ENCODE results near the gene ACTN3. TPM values are rescaled to one million over a fixed set of nuclear protein-coding genes. Genes with fewer than 3 reads are reported as not detected.

The ACTN3 gene
- total and polyA plus RNA-seq, 11 donors, result 0.01 to 0.04 TPM; not detected in 9

DNA sequence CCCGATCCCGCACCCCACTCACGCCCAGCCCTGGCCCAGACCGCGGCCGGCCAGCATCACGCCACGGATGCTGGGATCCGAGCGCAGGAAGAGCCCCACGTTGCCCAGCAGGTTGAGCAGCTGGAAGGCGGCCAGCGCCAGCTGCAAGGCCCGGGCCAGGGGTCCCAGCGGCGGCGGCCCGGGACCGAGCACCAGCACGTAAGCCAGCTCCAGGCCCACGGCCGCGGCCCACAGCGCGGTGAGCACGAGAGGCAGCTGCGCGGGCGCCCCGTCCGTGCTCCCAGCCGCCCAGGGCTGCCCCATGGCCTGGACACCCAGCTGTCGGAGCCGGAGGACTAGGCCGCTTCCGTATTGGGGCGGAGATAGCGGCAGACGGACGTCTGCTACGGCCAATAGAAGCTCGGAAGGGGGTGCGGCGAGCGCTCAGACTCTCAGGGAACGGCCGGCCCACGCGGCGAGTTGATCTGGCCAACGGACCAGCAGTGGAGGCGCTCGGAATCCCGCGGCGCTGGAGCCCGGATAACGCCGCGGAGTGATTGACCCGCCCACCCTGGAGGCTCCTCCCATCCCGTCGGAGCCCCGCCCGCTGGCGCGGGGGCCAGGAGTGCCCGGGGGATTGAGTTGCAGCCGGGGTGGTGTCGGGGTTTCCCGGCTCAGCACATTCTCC, 869 bp upstream of the ACTN3 start, which contains the start of gene ZDHHC24:
TSS of gene ZDHHC24 (minus strand) at position 348 of the 667 bp plus-strand sequence. CDS start at position 303, 45 bp downstream.
- H3K36me3 ChIP-seq, result peaks cover 0 to 21% (median 16%) of the 10 kb centered on the region in 9 donors
- H3K27ac ChIP-seq, result peak within 1 kb of the TSS in 9 of 12 donors; percentile 61 to 85 (median 71)
- TF ChIP-seq POLR2A (IDR thresholded peaks at IDR 0.05), result peak in 1 of 2 donors; percentile 78
- TF ChIP-seq, protein P1, sequence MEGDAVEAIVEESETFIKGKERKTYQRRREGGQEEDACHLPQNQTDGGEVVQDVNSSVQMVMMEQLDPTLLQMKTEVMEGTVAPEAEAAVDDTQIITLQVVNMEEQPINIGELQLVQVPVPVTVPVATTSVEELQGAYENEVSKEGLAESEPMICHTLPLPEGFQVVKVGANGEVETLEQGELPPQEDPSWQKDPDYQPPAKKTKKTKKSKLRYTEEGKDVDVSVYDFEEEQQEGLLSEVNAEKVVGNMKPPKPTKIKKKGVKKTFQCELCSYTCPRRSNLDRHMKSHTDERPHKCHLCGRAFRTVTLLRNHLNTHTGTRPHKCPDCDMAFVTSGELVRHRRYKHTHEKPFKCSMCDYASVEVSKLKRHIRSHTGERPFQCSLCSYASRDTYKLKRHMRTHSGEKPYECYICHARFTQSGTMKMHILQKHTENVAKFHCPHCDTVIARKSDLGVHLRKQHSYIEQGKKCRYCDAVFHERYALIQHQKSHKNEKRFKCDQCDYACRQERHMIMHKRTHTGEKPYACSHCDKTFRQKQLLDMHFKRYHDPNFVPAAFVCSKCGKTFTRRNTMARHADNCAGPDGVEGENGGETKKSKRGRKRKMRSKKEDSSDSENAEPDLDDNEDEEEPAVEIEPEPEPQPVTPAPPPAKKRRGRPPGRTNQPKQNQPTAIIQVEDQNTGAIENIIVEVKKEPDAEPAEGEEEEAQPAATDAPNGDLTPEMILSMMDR (IDR thresholded peaks at IDR 0.05), result peak in 1 of 12 donors; percentile 9
- H3K4me3 ChIP-seq, result peak within 1 kb of the TSS; percentile 67 to 98 (median 83)
- intact Hi-C loops (cut with DNase I), result no loop called here
- peaks cover 2 to 40% (median 22%) of the 10 kb centered on the region in 12 donors for H3K4me1 ChIP-seq
- H3K9me3 ChIP-seq, result no peaks in the 10 kb centered on the region
- 0 to 1% (median 1%) methylated on average over 27 to 71 of the region's 71 CpGs for WGBS, 4 donors
- H3K27me3 ChIP-seq, result no peaks in the 10 kb centered on the region
- DNase-seq (peak; percentile 97 to 99 (median 98)), ATAC-seq (peak; percentile 95 to 99 (median 98))

DNA sequence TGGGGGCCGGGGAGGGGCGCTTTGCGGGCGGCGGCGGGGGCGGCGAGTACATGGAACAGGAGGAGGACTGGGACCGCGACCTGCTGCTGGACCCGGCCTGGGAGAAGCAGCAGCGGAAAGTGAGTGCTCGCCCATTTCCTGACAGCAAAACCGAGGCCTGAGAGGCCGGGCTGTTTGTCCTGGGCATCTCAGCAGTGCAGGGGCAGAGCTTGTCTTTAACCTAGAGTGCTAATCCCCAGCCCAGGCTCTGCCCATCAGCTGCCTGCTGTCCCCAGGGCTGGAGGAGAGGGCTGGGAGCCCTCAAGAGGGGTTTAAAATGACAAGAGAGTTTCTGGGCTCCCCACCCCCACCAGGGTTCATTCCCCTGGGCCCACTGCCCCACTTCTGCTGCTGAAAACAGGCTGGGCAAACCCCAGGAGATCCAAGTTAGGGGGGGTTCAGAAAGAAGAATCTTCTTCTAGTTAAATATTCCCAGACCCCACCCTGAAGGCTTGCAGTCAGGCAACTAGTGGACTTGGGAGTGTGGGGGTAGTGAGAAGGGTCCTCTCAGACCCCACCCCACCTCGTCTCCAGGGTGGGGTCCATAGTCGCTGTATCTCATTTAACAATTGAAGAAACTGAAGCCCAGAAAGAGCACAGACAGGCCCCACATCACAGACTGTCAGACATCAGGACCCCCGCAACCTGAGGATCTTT, 411 bp downstream of the ACTN3 start:
- Histone ChIP-seq H3K36me3 (peaks cover 0 to 11% (median 3%) of the 10 kb centered on the region in 9 donors), H3K4me3 (peak overlapping the region in 8 of 12 donors; percentile 67 to 98 (median 84))
- ATAC-seq, result no peak

DNA sequence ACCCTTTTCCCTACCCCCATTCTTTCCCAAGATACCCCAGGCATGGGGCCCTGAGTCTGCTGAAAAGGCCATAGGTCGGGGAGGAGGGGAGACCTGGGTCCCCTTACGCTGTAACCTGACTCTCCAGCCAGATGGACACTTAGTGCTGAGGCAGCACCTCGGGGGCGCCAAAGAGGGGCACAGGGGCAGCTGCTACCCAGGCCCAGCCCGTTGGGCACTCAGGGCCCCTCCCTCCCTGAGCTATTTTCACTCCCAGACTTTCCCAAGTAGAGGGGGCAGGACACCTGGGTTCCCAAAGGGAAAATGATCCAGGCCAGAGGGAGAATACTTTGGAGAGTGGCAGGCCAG, 933 bp downstream of the ACTN3 start:
- WGBS, 4 donors, result 37 to 56% (median 47%) methylated on average over 3 to 5 of the region's 5 CpGs
- no peak for TF ChIP-seq POLR2A (IDR thresholded peaks at IDR 0.05)
- TF ChIP-seq, protein P1 (IDR thresholded peaks at IDR 0.05), result no peak
- H3K36me3 ChIP-seq, result peaks cover 0 to 6% (median 0%) of the 10 kb centered on the region in 9 donors
- intact Hi-C loops (cut with DNase I), result no loop called here
- H3K4me3 ChIP-seq, result no peak overlapping the region
- DNase-seq, result no peak
- H3K27ac ChIP-seq, result peak overlapping the region in 1 of 12 donors; percentile 85
- H3K9me3 ChIP-seq, result no peaks in the 10 kb centered on the region
- ATAC-seq, result no peak
- H3K4me1 ChIP-seq, result peaks cover 2 to 37% (median 22%) of the 10 kb centered on the region in 12 donors
- no peaks in the 10 kb centered on the region for H3K27me3 ChIP-seq

More for the DNA sequence above, 411 bp downstream of the ACTN3 start:
- H3K4me1 ChIP-seq, result peaks cover 2 to 40% (median 22%) of the 10 kb centered on the region in 12 donors
- no peak for DNase-seq
- intact Hi-C loops (cut with DNase I), result no loop called here
- no peaks in the 10 kb centered on the region for H3K27me3 ChIP-seq
- 29 to 44% (median 31%) methylated on average over 14 to 18 of the region's 18 CpGs for WGBS, 4 donors
- TF ChIP-seq POLR2A (IDR thresholded peaks at IDR 0.05), result no peak
- TF ChIP-seq, protein P1 (IDR thresholded peaks at IDR 0.05), result no peak
- no peaks in the 10 kb centered on the region for H3K9me3 ChIP-seq
- peak overlapping the region in 1 of 12 donors; percentile 85 for H3K27ac ChIP-seq

DNA sequence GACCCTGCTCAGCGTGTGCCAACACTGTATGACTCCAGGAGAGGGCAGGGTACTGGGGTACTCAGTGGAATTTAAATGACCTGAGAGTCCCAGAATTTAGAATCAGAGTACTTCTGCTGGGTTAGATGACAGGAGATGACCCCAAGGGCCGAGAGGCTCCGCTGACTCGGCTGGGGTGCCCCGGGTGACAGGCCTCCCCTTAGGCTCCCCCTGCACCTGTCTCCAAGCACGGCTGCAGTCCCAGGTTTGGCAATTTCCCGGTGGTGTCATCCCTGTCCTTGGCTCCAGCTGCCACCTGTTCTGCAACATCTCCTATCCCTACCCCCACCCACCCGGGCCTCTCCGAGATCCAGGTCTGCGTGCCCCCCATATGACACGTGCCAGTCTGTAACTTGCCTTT, 1.3 kb downstream of the ACTN3 start:
- Histone ChIP-seq H3K27me3 (no peaks in the 10 kb centered on the region), H3K27ac (peak overlapping the region in 1 of 12 donors; percentile 85), H3K36me3 (peaks cover 0 to 2% (median 0%) of the 10 kb centered on the region in 9 donors), H3K9me3 (no peaks in the 10 kb centered on the region), H3K4me1 (peaks cover 2 to 37% (median 22%) of the 10 kb centered on the region in 12 donors), H3K4me3 (no peak overlapping the region)
- WGBS, 4 donors, result 45 to 60% (median 54%) methylated on average over 7 to 11 of the region's 11 CpGs
- no peak for DNase-seq
- ATAC-seq, result no peak
- TF ChIP-seq, protein P1 (IDR thresholded peaks at IDR 0.05), result no peak
- TF ChIP-seq POLR2A (IDR thresholded peaks at IDR 0.05), result no peak
- intact Hi-C loops (cut with DNase I), result no loop called here

Measured in heart left ventricle (tissue), 16 donors.